BJ (cell line): ENCODE measurements around the gene KRT9. TPM values are rescaled to one million over a fixed set of nuclear protein-coding genes. Genes with fewer than 3 reads are reported as not detected.
"Not testable (repeated sequence)": the region's sequence is repeated elsewhere in the genome, so short reads cannot be mapped to it uniquely, and the experiment has no call there.

Experiments used
- CTCF ChIA-PET: fragments of 350-600 bp; formaldehyde crosslinking; extraction: SDS; loops from one replicate; lab custom pipeline; 2021; ENCODE audit warnings: antibody characterized with exemption, inconsistent platforms; lab: Yijun Ruan, JAX
- POLR2A ChIA-PET: fragments of 300-600 bp; sonication (Branson Sonifier 250); formaldehyde crosslinking; extraction: SDS; loops from one replicate; lab custom pipeline; 2021; ENCODE audit warnings: antibody characterized with exemption; lab: Charles Lee
- DNase-seq: peaks from one replicate; pipeline ENCODE4 v3.0.0-alpha.2; 2011; ENCODE audit warnings: low read depth
- H3K27me3 ChIP-seq: 2 replicates; pipeline ENCODE4 v1.6.0; 2011; ENCODE audit warnings: low read length; ENCODE audit not compliant: control insufficient read depth, insufficient read depth
- H3K36me3 ChIP-seq: 2 replicates; pipeline ENCODE4 v1.5.1; 2011; ENCODE audit warnings: low read length; ENCODE audit not compliant: control insufficient read depth, insufficient read depth
- H3K4me3 ChIP-seq: 2 replicates; pipeline ENCODE4 v1.5.1; 2011; ENCODE audit warnings: low read depth, mild to moderate bottlenecking, control low read depth, low read length
- CTCF ChIP-seq: IDR thresholded peaks from 2 replicates; pipeline ENCODE4 v1.5.1; 2011; ENCODE audit warnings: low read depth, mild to moderate bottlenecking, control low read depth, inconsistent platforms, low read length, moderate library complexity; ENCODE audit not compliant: insufficient read depth
- polyA plus RNA-seq: library from polyadenylated mRNA; depleted of rRNA; stranded (reverse); fragments of >200 nt; gene quantifications from 2 replicates; pipeline ENCODE4 v1.2.3, GENCODE V29; 2011

Gene KRT9
- polyA plus RNA-seq, 1 experiment = not detected

- POLR2A ChIA-PET = no interaction called here
- peaks cover 8% of the 10 kb centered on the region for H3K27me3 ChIP-seq
- TF ChIP-seq CTCF = no peak
- H3K36me3 ChIP-seq = no peaks in the 10 kb centered on the region
- CTCF ChIA-PET = interaction anchor here (2.5 kb wide), 1 partner anchor 37 kb away, joined by 11 read pairs; no protein-coding TSS in a partner anchor
- H3K4me3 ChIP-seq = no peak overlapping the region
- DNase-seq = no peak
Observed at GRCh38 chr17:41610965-41611640, 39.2 kb upstream of the KRT9 start.

- POLR2A ChIA-PET, H3K36me3 ChIP-seq, H3K4me3 ChIP-seq, DNase-seq, H3K27me3 ChIP-seq: not testable (repeated sequence)
- peak; percentile 34; the same call in 1 of the 2 replicates for TF ChIP-seq CTCF
- CTCF ChIA-PET = interaction anchor here (0.6 to 2.5 kb wide), 5 partner anchors 23 to 389 kb away, joined by 3 to 11 read pairs (median 3); partner anchors contain the start of gene KRT14
Observed at GRCh38 chr17:41610061-41610517, 38.2 kb upstream of the KRT9 start.

GRCh38 chr17:41606930-41607329 is 35.1 kb upstream of the KRT9 start:
- H3K36me3 ChIP-seq, POLR2A ChIA-PET, H3K4me3 ChIP-seq, H3K27me3 ChIP-seq, DNase-seq: not testable (repeated sequence)
- CTCF ChIA-PET = interaction anchor here (1.4 kb wide), 1 partner anchor 28 kb away, joined by 6 read pairs; no protein-coding TSS in a partner anchor

GRCh38 chr17:41602524-41602923 is 30.7 kb upstream of the KRT9 start:
- no peak for DNase-seq
- POLR2A ChIA-PET = no interaction called here
- H3K27me3 ChIP-seq = no peaks in the 10 kb centered on the region; the same call in 1 of the 2 replicates
- TF ChIP-seq CTCF = no peak
- H3K4me3 ChIP-seq = no peak overlapping the region
- CTCF ChIA-PET = interaction anchor here (1.0 to 3.6 kb wide), 2 partner anchors 23 to 46 kb away, joined by 3 to 14 read pairs; no protein-coding TSS in a partner anchor
- no peaks in the 10 kb centered on the region for H3K36me3 ChIP-seq

- ChIA-PET POLR2A (no interaction called here), CTCF (interaction anchor here (1.6 to 3.6 kb wide), 2 partner anchors 48 to 51 kb away, joined by 4 to 14 read pairs; no protein-coding TSS in a partner anchor)
- Histone ChIP-seq H3K4me3 (no peak overlapping the region), H3K36me3 (no peaks in the 10 kb centered on the region), H3K27me3 (peaks cover 4% of the 10 kb centered on the region; the same call in 1 of the 2 replicates)
- no peak for DNase-seq
- no peak for TF ChIP-seq CTCF
Observed at GRCh38 chr17:41600318-41600717, 28.5 kb upstream of the KRT9 start.
